HL-60 (cell line): ENCODE data around the gene LIPE.

Experiments used
- CTCF ChIP-seq: IDR thresholded peaks from one replicate; pipeline ENCODE4 v1.5.1; 2011; ENCODE audit warnings: low read length, control low read depth, inconsistent platforms; ENCODE audit not compliant: insufficient read depth
- REST ChIP-seq: IDR thresholded peaks from 2 replicates; pipeline ENCODE4 v1.6.1; 2012; ENCODE audit warnings: low read depth; ENCODE audit not compliant: insufficient replicate concordance

DNA sequence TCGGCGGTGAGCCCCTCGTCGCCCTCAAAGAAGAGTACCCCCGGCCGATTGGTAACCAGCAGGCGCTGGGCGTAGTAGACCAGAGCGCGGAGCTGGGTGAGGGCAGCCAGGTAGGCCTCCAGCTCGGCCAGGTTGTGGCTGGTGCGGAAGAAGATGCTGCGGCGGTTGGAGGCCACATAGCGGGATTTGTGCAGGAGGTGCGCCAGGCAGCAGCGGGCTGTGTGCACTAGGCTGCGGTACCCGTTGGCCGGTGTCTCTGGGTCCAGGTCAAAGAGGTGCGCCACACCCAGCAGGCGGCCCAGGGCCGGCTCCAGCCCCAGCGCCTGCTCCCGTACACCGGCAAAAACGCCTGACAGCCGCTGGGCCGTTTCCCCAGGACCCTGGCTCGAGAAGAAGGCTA, 16.8 kb downstream of the LIPE start:
- TF ChIP-seq REST (no peak), CTCF (no peak)
